ENCODE data around the gene EPHA6.
"Not testable (repeated sequence)": the region's sequence is repeated elsewhere in the genome, so short reads cannot be mapped to it uniquely, and the experiment has no call there.

Gene EPHA6

GRCh38 chr3:97025612-97026011, 211.2 kb downstream of the EPHA6 start:
- DNase-seq (ENCODE audit: low read depth) = not testable (repeated sequence)

- no peak for DNase-seq (ENCODE audit: low read depth)
Observed at GRCh38 chr3:97029972-97030371, 215.6 kb downstream of the EPHA6 start.

GRCh38 chr3:97037294-97037943, 223.0 kb downstream of the EPHA6 start:
- DNase-seq (ENCODE audit: low read depth) = no peak

- DNase-seq (ENCODE audit: low read depth) = no peak
Observed at GRCh38 chr3:97043411-97043810, 229.0 kb downstream of the EPHA6 start.

- DNase-seq (ENCODE audit: low read depth) = no peak
Observed at GRCh38 chr3:97057365-97057764, 243.0 kb downstream of the EPHA6 start.

- no peak for DNase-seq (ENCODE audit: low read depth)
Observed at GRCh38 chr3:97059168-97059567, 244.8 kb downstream of the EPHA6 start.

GRCh38 chr3:97066531-97066930, 252.1 kb downstream of the EPHA6 start:
- no peak for DNase-seq (ENCODE audit: low read depth)

GRCh38 chr3:97070302-97070701, 255.9 kb downstream of the EPHA6 start:
- no peak for DNase-seq (ENCODE audit: low read depth)

- DNase-seq (ENCODE audit: low read depth) = no peak
Observed at GRCh38 chr3:97074546-97074945, 260.2 kb downstream of the EPHA6 start.

- DNase-seq (ENCODE audit: low read depth) = no peak
Observed at GRCh38 chr3:97076673-97077072, 262.3 kb downstream of the EPHA6 start.

- DNase-seq (ENCODE audit: low read depth) = peak; percentile 3
Observed at GRCh38 chr3:97089621-97090020, 275.2 kb downstream of the EPHA6 start.

- DNase-seq (ENCODE audit: low read depth) = peak; percentile 40
Observed at GRCh38 chr3:97102641-97103040, 288.2 kb downstream of the EPHA6 start.

- no peak for DNase-seq (ENCODE audit: low read depth)
Observed at GRCh38 chr3:97105989-97106651, 291.7 kb downstream of the EPHA6 start.

GRCh38 chr3:97106652-97106989, 292.2 kb downstream of the EPHA6 start:
- DNase-seq (ENCODE audit: low read depth) = no peak

GRCh38 chr3:97108136-97108535, 293.7 kb downstream of the EPHA6 start:
- DNase-seq (ENCODE audit: low read depth) = no peak

GRCh38 chr3:97111244-97111643, 296.9 kb downstream of the EPHA6 start:
- no peak for DNase-seq (ENCODE audit: low read depth)

GRCh38 chr3:97121386-97121785, 307.0 kb downstream of the EPHA6 start:
- no peak for DNase-seq (ENCODE audit: low read depth)

GRCh38 chr3:97125902-97126499, 311.6 kb downstream of the EPHA6 start:
- DNase-seq (ENCODE audit: low read depth) = no peak

GRCh38 chr3:97131476-97131875, 317.1 kb downstream of the EPHA6 start:
- peak; percentile 45 for DNase-seq (ENCODE audit: low read depth)

- peak; percentile 32 for DNase-seq (ENCODE audit: low read depth)
Observed at GRCh38 chr3:97138914-97139541, 324.6 kb downstream of the EPHA6 start.

- no peak for DNase-seq (ENCODE audit: low read depth)
Observed at GRCh38 chr3:97148931-97149330, 334.5 kb downstream of the EPHA6 start.

GRCh38 chr3:97161169-97161568, 346.8 kb downstream of the EPHA6 start:
- DNase-seq (ENCODE audit: low read depth) = no peak

GRCh38 chr3:97177242-97177641, 362.8 kb downstream of the EPHA6 start:
- DNase-seq (ENCODE audit: low read depth) = no peak

Measured in amniotic epithelial cell (primary cell).